ENCODE measurements around the gene PANK4. TPM values are rescaled to one million over a fixed set of nuclear protein-coding genes. Genes with fewer than 3 reads are reported as not detected.

PANK4 gene
- total RNA-seq, 1 experiment from 2014 or later, result 32.2 TPM

GRCh38 chr1:2460203-2460602 lies 66.2 kb downstream of the PANK4 start:
- no peaks in the 10 kb centered on the region for H3K79me1 ChIP-seq (ENCODE audit: insufficient read depth, low read depth, low read length, poor library complexity, severe bottlenecking)
- Mint-ChIP-seq H3K27ac (no peak overlapping the region), H3K4me1 (no peaks in the 10 kb centered on the region), H3K4me3 (no peak overlapping the region), H3K27me3 (ENCODE audit: low read depth) (peaks cover 16% of the 10 kb centered on the region), H3K36me3 (ENCODE audit: insufficient read depth in 1 of 3, low read depth in 3 of 3) (no peaks in the 10 kb centered on the region), H3K9me3 (no peaks in the 10 kb centered on the region)
- TF ChIP-seq CTCF (conservative IDR thresholded peaks at IDR 0.05), result no peak
- no peak overlapping the region for H2BK5ac ChIP-seq (ENCODE audit: insufficient read length, low read length)
- WGBS (ENCODE audit: extremely low coverage, insufficient read length, low lambda C conversion rate), result no CpG with 5 or more reads among the region's 8 CpGs
- no peak overlapping the region; the same call in 1 of the 2 replicates for H3K14ac ChIP-seq (ENCODE audit: insufficient read depth, low read length)
- no peak overlapping the region for H3K4me2 ChIP-seq (ENCODE audit: insufficient read depth, insufficient read length, low read length)
- no peak overlapping the region for H3K18ac ChIP-seq (ENCODE audit: insufficient read length, low read depth, low read length)
- H3K4me1 ChIP-seq (ENCODE audit: insufficient read depth, low read length), result no peaks in the 10 kb centered on the region
- H3K9ac ChIP-seq (ENCODE audit: extremely low read depth, insufficient read length, low read length), result no peak overlapping the region
- H2AK5ac ChIP-seq (ENCODE audit: insufficient read length, low read length), result no peak overlapping the region
- H4K8ac ChIP-seq (replicated peaks; ENCODE audit: insufficient read length, low read depth, low read length), result no peak overlapping the region
- no peak for DNase-seq
- no peak overlapping the region for H3K27ac ChIP-seq (ENCODE audit: insufficient read length, low read depth, low read length)
- no peak overlapping the region for H2BK12ac ChIP-seq (ENCODE audit: insufficient read length, low read depth, low read length)
- H3K56ac ChIP-seq (ENCODE audit: insufficient read length, low read depth, low read length), result no peak overlapping the region
- no peak overlapping the region for H3K4ac ChIP-seq (ENCODE audit: low read depth, low read length)
- no peak overlapping the region for H2AFZ ChIP-seq (ENCODE audit: low read length)
- peaks cover 3% of the 10 kb centered on the region for H3K23me2 ChIP-seq (ENCODE audit: insufficient read length, low read depth, low read length, poor library complexity, severe bottlenecking)
- no peak overlapping the region for H2BK15ac ChIP-seq (ENCODE audit: low read depth, low read length)
- no peaks in the 10 kb centered on the region for H4K20me1 ChIP-seq (ENCODE audit: control insufficient read depth, insufficient read depth, insufficient read length)
- H2BK20ac ChIP-seq (ENCODE audit: low read depth, low read length, poor library complexity, severe bottlenecking), result no peak overlapping the region
- H3K27me3 ChIP-seq (ENCODE audit: insufficient read depth, low read length), result no peaks in the 10 kb centered on the region
- H3K9me3 ChIP-seq (ENCODE audit: control insufficient read depth, low read depth, low read length), result no peaks in the 10 kb centered on the region
- H4K91ac ChIP-seq (ENCODE audit: insufficient read length, low read depth, low read length), result no peak overlapping the region
- H3K79me2 ChIP-seq (ENCODE audit: insufficient read depth, low read length), result no peaks in the 10 kb centered on the region
- H3T11ph ChIP-seq (ENCODE audit: low read length), result no peak overlapping the region
- H4K5ac ChIP-seq (ENCODE audit: insufficient read length, low read depth, low read length), result no peak overlapping the region
- no peak overlapping the region for H3K23ac ChIP-seq (ENCODE audit: insufficient read length, low read depth, low read length)
- no peak overlapping the region for H2BK120ac ChIP-seq (ENCODE audit: low read depth, low read length, poor library complexity, severe bottlenecking)
